Stomach (tissue), 19 donors: ENCODE results near the gene C16orf78. TPM values are rescaled to one million over a fixed set of nuclear protein-coding genes. Genes with fewer than 3 reads are reported as not detected.

Source experiments
- DNase-seq, 2 donors: peaks; one replicate each; pipeline versions ENCODE4 v3.0.0 to v3.0.0-alpha.2; 2013 to 2019
- H3K27ac ChIP-seq, 5 donors: fragments of 200-600 bp in 4 of 5; sonication (generic) in 4 of 5; one replicate each; pipeline ENCODE4 v1.5.1; 2013 to 2019; ENCODE audit warnings: mild to moderate bottlenecking in 1 of 5, moderate library complexity in 1 of 5
- H3K27me3 ChIP-seq, 3 donors: fragments of 200-600 bp; sonication (generic); one replicate each; pipeline ENCODE4 v1.5.1; 2017 to 2019; ENCODE audit warnings: mixed run types in 1 of 3
- H3K36me3 ChIP-seq, 4 donors: fragments of 200-600 bp; sonication (generic); 1 replicate in 3 of 4; 2 replicates in 1 of 4; pipeline ENCODE4 v1.5.1; 2016 to 2019
- H3K4me1 ChIP-seq, 4 donors: fragments of 200-600 bp; sonication (generic); one replicate each; pipeline ENCODE4 v1.5.1; 2016 to 2019
- H3K4me3 ChIP-seq, 4 donors: fragments of 200-600 bp; sonication (generic) in 3 of 4; one replicate each; pipeline ENCODE4 v1.5.1; 2016 to 2019; ENCODE audit warnings: mild to moderate bottlenecking in 1 of 4
- H3K9me3 ChIP-seq, 4 donors: fragments of 200-600 bp; sonication (generic); one replicate each; pipeline ENCODE4 v1.5.1; 2016 to 2019
- EP300 ChIP-seq: sonication (generic); formaldehyde crosslinking; IDR thresholded peaks from one replicate; pipeline ENCODE4 v1.6.1; 2017; ENCODE audit warnings: antibody characterized with exemption
- POLR2A ChIP-seq, 4 donors: fragments of 450-650 bp; IDR thresholded peaks; one replicate each; pipeline ENCODE4 v1.6.1; 2016; ENCODE audit warnings: antibody characterized with exemption in 4 of 4, control low read depth in 2 of 4, mild to moderate bottlenecking in 1 of 4, moderate library complexity in 1 of 4
- POLR2AphosphoS5 ChIP-seq, 3 donors: sonication (generic); formaldehyde crosslinking; IDR thresholded peaks; one replicate each; pipeline ENCODE4 v1.6.1; 2016; ENCODE audit warnings: antibody characterized with exemption in 3 of 3
- WGBS, 5 donors: extraction: QIAGEN DNeasy Blood & Tissue Kit in 3 of 5; methylation state at CpG; one replicate each; pipeline versions ENCODE4 v1.1.5 to v1.1.7; 2013 to 2018; 5-methylcytosine and 5-hydroxymethylcytosine counted together
- intact Hi-C: fragments of 100-400 bp; cut with DNase I; formaldehyde crosslinking; loops from one replicate; pipeline ENCODE4 v1.15.1; 2023; ENCODE audit warnings: low total_unique reads
- long read RNA-seq, 10 donors: transcript quantifications; one replicate each; lab custom pipeline, GENCODE V29; 2026
- polyA plus RNA-seq, 3 donors: library from polyadenylated mRNA; stranded (reverse); fragments of 200-250 nt; gene quantifications; one replicate each; pipeline ENCODE4 v1.2.3, GENCODE V29; 2013
- total RNA-seq, 5 donors: library from RNA; depleted of rRNA; stranded (reverse); fragments of >200 nt; gene quantifications; one replicate each; pipeline versions ENCODE4 v1.1.0 to v1.2.3, GENCODE V29; 2014 to 2016
- TF ChIP-seq, protein P1 (sequence below), 7 experiments: fragments of 450-650 bp in 4 of 7; fragments of 200-600 bp in 3 of 7; sonication (generic) in 3 of 7; IDR thresholded peaks; one replicate each; pipeline ENCODE4 v1.5.1; 2016 to 2019; ENCODE audit warnings: antibody characterized with exemption in 7 of 7, control low read depth in 2 of 7, mild to moderate bottlenecking in 1 of 7
- donor health status: healthy with polysubstance abuse.
- donor health status: Bipolar disorder and iron deficiency.
- donor health status: healthy.

Gene C16orf78, protein sequence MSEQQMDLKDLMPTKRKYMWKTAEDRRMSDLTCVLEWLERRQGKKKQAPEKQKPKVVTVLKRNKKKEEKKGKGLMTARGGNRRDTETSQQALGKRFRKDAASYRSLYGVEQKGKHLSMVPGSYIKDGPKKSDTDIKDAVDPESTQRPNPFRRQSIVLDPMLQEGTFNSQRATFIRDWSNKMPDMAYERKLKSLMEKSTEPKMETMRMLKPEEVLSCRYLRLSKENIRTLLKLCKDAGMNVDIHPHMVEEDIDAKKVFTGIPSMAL
- total RNA-seq = not detected
- not detected for polyA plus RNA-seq
- long read RNA-seq, donor 1 = 0 reads
- long read RNA-seq, donor 2 = 0 reads
- long read RNA-seq, donor 3 = 0 reads
- long read RNA-seq, donor 4 = 0 reads
- long read RNA-seq, donor 5 = 0 reads
- long read RNA-seq, donor 6 = 0 reads
- long read RNA-seq, donor 7 = 0 reads
- long read RNA-seq, donor 8 = 0 reads
- long read RNA-seq, donor 9 = 0 reads
- long read RNA-seq, donor 10 = 0 reads

DNA sequence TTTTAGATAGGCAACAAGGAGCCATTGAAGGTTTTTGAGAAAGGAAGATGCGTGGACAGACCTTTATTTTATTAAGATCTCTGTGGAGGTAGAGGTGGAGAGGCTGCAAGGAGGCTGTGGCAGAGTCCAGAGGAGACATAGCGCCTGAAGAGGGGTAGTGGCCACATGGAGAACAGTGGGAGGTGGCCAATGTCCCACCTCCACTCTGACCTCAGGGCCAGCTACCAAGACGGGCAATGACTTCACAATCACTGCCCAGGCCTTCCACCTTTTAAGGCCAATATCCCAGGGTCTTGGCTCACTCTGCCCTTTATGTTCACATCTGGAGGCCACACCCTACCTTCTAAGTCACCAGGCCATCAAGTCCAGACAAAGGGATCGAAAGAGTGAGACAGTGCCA, at the start of gene C16orf78:
Gene C16orf78 (plus strand): TSS at position 301 of the 400 bp plus-strand sequence. CDS start 136 bp downstream, outside the sequence.
- no peak within 1 kb of the TSS for H3K4me3 ChIP-seq
- WGBS, 5 donors = 78 to 88% (median 79%) methylated on average over 4 of the region's 4 CpGs
- no peaks in the 10 kb centered on the region for H3K4me1 ChIP-seq
- peaks cover 0 to 18% (median 0%) of the 10 kb centered on the region in 3 donors for H3K27me3 ChIP-seq
- intact Hi-C loops = no loop called here
- no peaks in the 10 kb centered on the region for H3K36me3 ChIP-seq
- no peak within 1 kb of the TSS for H3K27ac ChIP-seq
- no peak for DNase-seq
- TF ChIP-seq, protein P1, sequence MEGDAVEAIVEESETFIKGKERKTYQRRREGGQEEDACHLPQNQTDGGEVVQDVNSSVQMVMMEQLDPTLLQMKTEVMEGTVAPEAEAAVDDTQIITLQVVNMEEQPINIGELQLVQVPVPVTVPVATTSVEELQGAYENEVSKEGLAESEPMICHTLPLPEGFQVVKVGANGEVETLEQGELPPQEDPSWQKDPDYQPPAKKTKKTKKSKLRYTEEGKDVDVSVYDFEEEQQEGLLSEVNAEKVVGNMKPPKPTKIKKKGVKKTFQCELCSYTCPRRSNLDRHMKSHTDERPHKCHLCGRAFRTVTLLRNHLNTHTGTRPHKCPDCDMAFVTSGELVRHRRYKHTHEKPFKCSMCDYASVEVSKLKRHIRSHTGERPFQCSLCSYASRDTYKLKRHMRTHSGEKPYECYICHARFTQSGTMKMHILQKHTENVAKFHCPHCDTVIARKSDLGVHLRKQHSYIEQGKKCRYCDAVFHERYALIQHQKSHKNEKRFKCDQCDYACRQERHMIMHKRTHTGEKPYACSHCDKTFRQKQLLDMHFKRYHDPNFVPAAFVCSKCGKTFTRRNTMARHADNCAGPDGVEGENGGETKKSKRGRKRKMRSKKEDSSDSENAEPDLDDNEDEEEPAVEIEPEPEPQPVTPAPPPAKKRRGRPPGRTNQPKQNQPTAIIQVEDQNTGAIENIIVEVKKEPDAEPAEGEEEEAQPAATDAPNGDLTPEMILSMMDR (IDR thresholded peaks at IDR 0.05) = no peak
- TF ChIP-seq POLR2A (IDR thresholded peaks at IDR 0.05) (no peak), EP300 (no peak), POLR2AphosphoS5 (IDR thresholded peaks at IDR 0.05) (no peak)
- H3K9me3 ChIP-seq = peaks cover 0 to 4% (median 0%) of the 10 kb centered on the region in 4 donors

DNA sequence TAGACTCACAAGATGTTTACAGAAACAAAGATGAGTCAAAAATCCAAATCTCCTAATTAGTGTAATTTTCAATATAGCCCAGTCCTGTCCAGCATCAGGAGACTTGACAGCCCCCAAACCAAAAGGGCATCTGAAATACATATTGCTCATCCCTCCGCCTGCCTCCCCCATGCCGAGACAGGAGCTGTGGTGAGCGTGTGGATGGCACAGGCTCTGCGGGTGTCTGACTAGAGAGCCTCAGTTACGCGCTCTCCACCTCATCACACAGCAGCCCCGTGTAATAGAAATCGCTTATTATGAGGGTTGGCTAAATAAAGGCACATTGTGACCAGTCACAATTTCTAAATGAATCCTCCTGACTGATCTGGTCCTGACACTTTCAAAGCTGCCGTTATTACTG, 48.9 kb upstream of the C16orf78 start:
- H3K27me3 ChIP-seq = peaks cover 0 to 15% (median 0%) of the 10 kb centered on the region in 3 donors
- TF ChIP-seq POLR2AphosphoS5 (IDR thresholded peaks at IDR 0.05) (no peak), POLR2A (IDR thresholded peaks at IDR 0.05) (no peak), EP300 (no peak)
- TF ChIP-seq, protein P1 (IDR thresholded peaks at IDR 0.05) = no peak
- WGBS, 5 donors = 89 to 92% (median 90%) methylated on average over 9 of the region's 9 CpGs
- H3K27ac ChIP-seq = no peak overlapping the region
- intact Hi-C loops = no loop called here
- H3K4me3 ChIP-seq = no peak overlapping the region
- DNase-seq = no peak
- no peaks in the 10 kb centered on the region for H3K4me1 ChIP-seq
- H3K9me3 ChIP-seq = peaks cover 0 to 10% (median 0%) of the 10 kb centered on the region in 4 donors
- H3K36me3 ChIP-seq = no peaks in the 10 kb centered on the region

DNA sequence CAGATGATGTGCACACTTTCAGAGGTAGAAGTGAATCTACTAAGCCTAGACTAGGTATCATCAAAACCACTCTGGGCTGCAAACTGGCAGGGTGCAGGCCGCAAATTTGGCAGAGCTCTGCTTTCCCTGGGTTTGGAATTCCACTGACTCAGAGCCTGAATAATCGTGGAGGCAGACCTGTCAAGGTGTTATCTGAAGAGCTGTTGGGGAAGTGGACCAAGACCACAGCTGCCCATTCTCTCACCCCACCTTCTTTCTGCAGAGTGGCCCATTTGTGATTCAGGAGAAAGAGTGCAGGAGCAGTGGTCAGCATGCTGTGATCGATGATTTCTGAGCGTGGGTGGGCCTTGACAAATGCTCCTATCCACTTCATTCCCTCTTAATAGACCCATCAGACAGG, 46.1 kb upstream of the C16orf78 start:
- no peaks in the 10 kb centered on the region for H3K4me1 ChIP-seq
- no peaks in the 10 kb centered on the region for H3K36me3 ChIP-seq
- no peak overlapping the region for H3K4me3 ChIP-seq
- TF ChIP-seq POLR2A (IDR thresholded peaks at IDR 0.05) = no peak
- TF ChIP-seq POLR2AphosphoS5 (IDR thresholded peaks at IDR 0.05) = no peak
- TF ChIP-seq EP300 = no peak
- TF ChIP-seq, protein P1 (IDR thresholded peaks at IDR 0.05) = no peak
- intact Hi-C loops = no loop called here
- no peak overlapping the region for H3K27ac ChIP-seq
- WGBS, 5 donors = 61 to 74% (median 66%) methylated on average over 4 of the region's 4 CpGs
- peaks cover 0 to 15% (median 0%) of the 10 kb centered on the region in 3 donors for H3K27me3 ChIP-seq
- no peak for DNase-seq
- no peaks in the 10 kb centered on the region for H3K9me3 ChIP-seq

DNA sequence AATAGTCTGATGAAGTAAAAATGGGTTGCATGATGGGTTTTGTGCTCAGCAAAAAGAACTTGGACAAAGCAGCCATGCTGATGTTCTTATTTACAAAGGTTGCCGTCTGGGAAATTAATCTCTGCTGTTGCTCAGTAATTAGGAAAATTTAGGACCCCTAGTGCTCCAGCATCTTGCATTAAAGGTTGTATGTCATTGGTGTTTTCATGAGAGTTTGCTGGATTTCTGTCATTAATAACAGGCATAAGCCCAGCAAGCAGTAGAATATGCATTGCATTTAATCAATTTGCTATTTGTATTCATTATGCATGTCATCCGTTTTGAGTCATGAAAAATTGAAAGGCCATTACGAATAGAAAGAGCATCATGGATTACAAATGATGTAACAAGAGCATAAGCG, 45.3 kb upstream of the C16orf78 start:
- 71 to 82% (median 81%) methylated on average over 4 of the region's 4 CpGs for WGBS, 5 donors
- Histone ChIP-seq H3K4me1 (no peaks in the 10 kb centered on the region), H3K27me3 (peaks cover 0 to 15% (median 0%) of the 10 kb centered on the region in 3 donors), H3K9me3 (no peaks in the 10 kb centered on the region), H3K36me3 (no peaks in the 10 kb centered on the region), H3K4me3 (no peak overlapping the region), H3K27ac (no peak overlapping the region)
- no peak for TF ChIP-seq POLR2A (IDR thresholded peaks at IDR 0.05)
- no peak for TF ChIP-seq POLR2AphosphoS5 (IDR thresholded peaks at IDR 0.05)
- TF ChIP-seq EP300 = no peak
- intact Hi-C loops = no loop called here
- no peak for DNase-seq
